Measurements from ENCODE around the gene SLC25A31.

The SLC25A31 gene

GRCh38 chr4:127730142-127730913, at the start of gene SLC25A31:
Gene SLC25A31 (plus strand): TSS chr4:127730400. CDS start chr4:127730546, 146 bp downstream.
- DNase-seq (ENCODE audit: low read depth in 2 of 2, low spot score in 1 of 2), result no peak

- no peak for DNase-seq (ENCODE audit: low read depth in 2 of 2, low spot score in 1 of 2)
These were observed 44.9 kb upstream of the SLC25A31 start for GRCh38 chr4:127685292-127685691.

GRCh38 chr4:127686658-127687057, 43.5 kb upstream of the SLC25A31 start:
- no peak for DNase-seq (ENCODE audit: low read depth in 2 of 2, low spot score in 1 of 2)

GRCh38 chr4:127687580-127687979, 42.6 kb upstream of the SLC25A31 start:
- DNase-seq (ENCODE audit: low read depth in 2 of 2, low spot score in 1 of 2), result no peak

- DNase-seq (ENCODE audit: low read depth in 2 of 2, low spot score in 1 of 2), result no peak
These were observed 31.4 kb upstream of the SLC25A31 start for GRCh38 chr4:127698789-127699200.

GRCh38 chr4:127708985-127709384, 21.2 kb upstream of the SLC25A31 start:
- DNase-seq (ENCODE audit: low read depth in 2 of 2, low spot score in 1 of 2), result no peak

GRCh38 chr4:127709456-127709855, 20.7 kb upstream of the SLC25A31 start:
- DNase-seq (ENCODE audit: low read depth in 2 of 2, low spot score in 1 of 2), result no peak

GRCh38 chr4:127731406-127731805, 1.2 kb downstream of the SLC25A31 start:
- no peak for DNase-seq (ENCODE audit: low read depth in 2 of 2, low spot score in 1 of 2)

GRCh38 chr4:127732623-127733328, 2.6 kb downstream of the SLC25A31 start:
- no peak for DNase-seq (ENCODE audit: low read depth in 2 of 2, low spot score in 1 of 2)

GRCh38 chr4:127734976-127735375, 4.8 kb downstream of the SLC25A31 start:
- DNase-seq (ENCODE audit: low read depth in 2 of 2, low spot score in 1 of 2), result no peak

- DNase-seq (ENCODE audit: low read depth in 2 of 2, low spot score in 1 of 2), result no peak
These were observed 7.1 kb downstream of the SLC25A31 start for GRCh38 chr4:127737295-127737694.

GRCh38 chr4:127741247-127741646, 11.0 kb downstream of the SLC25A31 start:
- no peak for DNase-seq (ENCODE audit: low read depth in 2 of 2, low spot score in 1 of 2)

- DNase-seq (ENCODE audit: low read depth in 2 of 2, low spot score in 1 of 2), result no peak
These were observed 17.7 kb downstream of the SLC25A31 start for GRCh38 chr4:127747883-127748282.

GRCh38 chr4:127748957-127749356, 18.8 kb downstream of the SLC25A31 start:
- no peak for DNase-seq (ENCODE audit: low read depth in 2 of 2, low spot score in 1 of 2)

GRCh38 chr4:127756906-127757305, 26.7 kb downstream of the SLC25A31 start:
- DNase-seq (ENCODE audit: low read depth in 2 of 2, low spot score in 1 of 2), result no peak

- no peak for DNase-seq (ENCODE audit: low read depth in 2 of 2, low spot score in 1 of 2)
These were observed 29.1 kb downstream of the SLC25A31 start for GRCh38 chr4:127759228-127759820.

- DNase-seq (ENCODE audit: low read depth in 2 of 2, low spot score in 1 of 2), result no peak
These were observed 29.7 kb downstream of the SLC25A31 start for GRCh38 chr4:127759893-127760292.

GRCh38 chr4:127771535-127772275, 41.5 kb downstream of the SLC25A31 start:
- DNase-seq (ENCODE audit: low read depth in 2 of 2, low spot score in 1 of 2), result no peak

- no peak for DNase-seq (ENCODE audit: low read depth in 2 of 2, low spot score in 1 of 2)
These were observed 42.8 kb downstream of the SLC25A31 start for GRCh38 chr4:127772769-127773671.

- DNase-seq (ENCODE audit: low read depth in 2 of 2, low spot score in 1 of 2), result no peak
These were observed 45.6 kb downstream of the SLC25A31 start for GRCh38 chr4:127775843-127776242.

Data from stimulated activated CD8-positive, alpha-beta memory T cell treated with anti-CD3 and anti-CD28 coated beads, Interleukin-4, amount 100 ng/mL, for 1 hour (primary cell).